ENCODE results near the gene ACCS.

GRCh38 chr11:44104481-44105294 lies 38.6 kb downstream of the ACCS start:
- TF ChIP-seq POLR2A (IDR thresholded peaks at IDR 0.05) (no peak), CTCF (IDR thresholded peaks at IDR 0.05 in 4 of 5, conservative IDR thresholded peaks at IDR 0.05 in 1 of 5) (no peak)
